ENCODE results near the gene SCAMP1. TPM values are rescaled to one million over a fixed set of nuclear protein-coding genes. Genes with fewer than 3 reads are reported as not detected.

SCAMP1 gene
- polyA plus RNA-seq, 3 donors: 5.4 to 52.4 (median 47.8) TPM

GRCh38 chr5:78345485-78345884 is 14.9 kb upstream of the SCAMP1 start:
- DNase-seq: no peak
- no peaks in the 10 kb centered on the region for H4K20me1 ChIP-seq (ENCODE audit: insufficient read depth, low read length)
- peaks cover 0 to 7% (median 0%) of the 10 kb centered on the region in 7 donors for H3K9me3 Mint-ChIP-seq
- no peak overlapping the region for H3K27ac ChIP-seq (ENCODE audit: low read depth in 1 of 2, low read length in 2 of 2)
- H3K27me3 ChIP-seq (ENCODE audit: control insufficient read depth in 2 of 2, insufficient read depth in 2 of 2, low read length in 2 of 2): no peaks in the 10 kb centered on the region
- H3K36me3 ChIP-seq (replicated peaks in 1 of 2; ENCODE audit: control insufficient read depth in 1 of 2, insufficient read depth in 2 of 2, low read length in 2 of 2): no peaks in the 10 kb centered on the region
- WGBS (ENCODE audit: insufficient coverage): 20% methylated on average over 1 of the region's 3 CpGs
- peak overlapping the region; percentile 30 for H2AFZ ChIP-seq (ENCODE audit: insufficient read depth, low read depth, low read length, poor library complexity, severe bottlenecking)
- H3K9ac ChIP-seq (ENCODE audit: insufficient read depth, low read length, poor library complexity, severe bottlenecking): no peak overlapping the region
- H3K4me3 Mint-ChIP-seq: no peak overlapping the region
- H3K79me2 ChIP-seq (ENCODE audit: insufficient read depth, low read length): no peaks in the 10 kb centered on the region
- no peak overlapping the region for H3K4me2 ChIP-seq (replicated peaks; ENCODE audit: extremely low read depth, low read length, poor library complexity, severe bottlenecking)
- H3K4me1 Mint-ChIP-seq: peaks cover 6% of the 10 kb centered on the region
- no peak overlapping the region for H3K4me3 ChIP-seq (replicated peaks in 1 of 3; ENCODE audit: low read depth in 2 of 3, low read length in 3 of 3)
- no peaks in the 10 kb centered on the region for H3K36me3 Mint-ChIP-seq
- H3K27me3 Mint-ChIP-seq (ENCODE audit: low read depth in 3 of 3): peaks cover 0 to 3% (median 2%) of the 10 kb centered on the region in 3 donors
- peak overlapping the region in 1 of 7 donors; percentile 27 for H3K27ac Mint-ChIP-seq
- H3K9me3 ChIP-seq (replicated peaks in 1 of 2; ENCODE audit: control insufficient read depth in 1 of 2, insufficient read depth in 1 of 2, low read length in 2 of 2): no peaks in the 10 kb centered on the region
- TF ChIP-seq CTCF (IDR thresholded peaks at IDR 0.05): no peak
- intact Hi-C loops (cut with micrococcal nuclease): no loop called here
- H3K4me1 ChIP-seq (ENCODE audit: control insufficient read depth in 1 of 2, insufficient read depth in 2 of 2, low read length in 2 of 2): peaks cover under 1% of the 10 kb centered on the region in 2 donors

- Histone ChIP-seq H3K9ac (ENCODE audit: insufficient read depth, low read length, poor library complexity, severe bottlenecking) (no peak overlapping the region), H3K79me2 (ENCODE audit: insufficient read depth, low read length) (no peaks in the 10 kb centered on the region), H4K20me1 (ENCODE audit: insufficient read depth, low read length) (peaks cover 3% of the 10 kb centered on the region), H3K4me1 (ENCODE audit: control insufficient read depth in 1 of 2, insufficient read depth in 2 of 2, low read length in 2 of 2) (peaks cover 0 to 3% of the 10 kb centered on the region in 2 donors), H2AFZ (ENCODE audit: insufficient read depth, low read depth, low read length, poor library complexity, severe bottlenecking) (no peak overlapping the region), H3K27ac (ENCODE audit: low read depth in 1 of 2, low read length in 2 of 2) (no peak overlapping the region), H3K4me3 (replicated peaks in 1 of 3; ENCODE audit: low read depth in 2 of 3, low read length in 3 of 3) (no peak overlapping the region), H3K4me2 (replicated peaks; ENCODE audit: extremely low read depth, low read length, poor library complexity, severe bottlenecking) (no peak overlapping the region), H3K9me3 (replicated peaks in 1 of 2; ENCODE audit: control insufficient read depth in 1 of 2, insufficient read depth in 1 of 2, low read length in 2 of 2) (no peaks in the 10 kb centered on the region), H3K27me3 (ENCODE audit: control insufficient read depth in 2 of 2, insufficient read depth in 2 of 2, low read length in 2 of 2) (no peaks in the 10 kb centered on the region), H3K36me3 (replicated peaks in 1 of 2; ENCODE audit: control insufficient read depth in 1 of 2, insufficient read depth in 2 of 2, low read length in 2 of 2) (no peaks in the 10 kb centered on the region)
- Mint-ChIP-seq H3K4me3 (no peak overlapping the region), H3K27me3 (ENCODE audit: low read depth in 3 of 3) (peaks cover 0 to 4% (median 0%) of the 10 kb centered on the region in 3 donors), H3K36me3 (peaks cover 7 to 10% of the 10 kb centered on the region in 2 donors), H3K9me3 (peaks cover 0 to 2% (median 0%) of the 10 kb centered on the region in 7 donors), H3K27ac (peak overlapping the region in 1 of 7 donors; percentile 3), H3K4me1 (peaks cover 14% of the 10 kb centered on the region)
- 40% methylated on average over 3 of the region's 4 CpGs for WGBS (ENCODE audit: insufficient coverage)
- no peak for TF ChIP-seq CTCF (IDR thresholded peaks at IDR 0.05)
- no peak for DNase-seq
- intact Hi-C loops (cut with micrococcal nuclease): no loop called here
Observed at GRCh38 chr5:78353520-78353919, 6.9 kb upstream of the SCAMP1 start.

All from CD14-positive monocyte (primary cell).